Measurements from ENCODE around the gene CPVL. TPM values are rescaled to one million over a fixed set of nuclear protein-coding genes. Genes with fewer than 3 reads are reported as not detected.

The CPVL gene
- total RNA-seq, 1 experiment from 2014 or later: 10.3 TPM

GRCh38 chr7:29162577-29162976, 16.2 kb upstream of the CPVL start:
- intact Hi-C loops (cut with micrococcal nuclease): no loop called here

GRCh38 chr7:29161231-29161630, 14.9 kb upstream of the CPVL start:
- Histone ChIP-seq H3K4me3 (replicated peaks in 1 of 2; ENCODE audit: low read depth in 1 of 2, low read length in 2 of 2) (no peak overlapping the region), H3K4me2 (ENCODE audit: low read length) (no peak overlapping the region), H3K27ac (ENCODE audit: low read depth, low read length) (no peak overlapping the region), H3K36me3 (ENCODE audit: control insufficient read depth in 1 of 2, insufficient read depth in 2 of 2, low read length in 2 of 2) (no peaks in the 10 kb centered on the region), H2AFZ (ENCODE audit: low read depth, low read length, poor library complexity, severe bottlenecking) (no peak overlapping the region), H4K20me1 (ENCODE audit: insufficient read depth) (no peaks in the 10 kb centered on the region), H3K4me1 (ENCODE audit: control insufficient read depth in 1 of 2, insufficient read depth in 2 of 2, low read length in 2 of 2) (no peaks in the 10 kb centered on the region), H3K79me2 (ENCODE audit: insufficient read depth, low read length) (no peaks in the 10 kb centered on the region), H3K27me3 (ENCODE audit: insufficient read depth, low read length) (no peaks in the 10 kb centered on the region), H3K9me2 (ENCODE audit: insufficient read depth) (no peaks in the 10 kb centered on the region), H3K9ac (ENCODE audit: low read length) (no peak overlapping the region), H3K9me3 (ENCODE audit: control insufficient read depth in 1 of 2, insufficient read depth in 1 of 2, low read depth in 1 of 2, low read length in 2 of 2) (no peaks in the 10 kb centered on the region)
- POLR2A ChIA-PET: no interaction called here
- ATAC-seq (no peak), DNase-seq (ENCODE audit: low read depth, low spot score) (no peak)
- CTCF ChIA-PET: no interaction called here
- RAD21 ChIA-PET (ENCODE audit: low non-redundant PET in 1 of 2, low total read pairs in 2 of 2, uncharacterized antibody in 2 of 2, unreplicated experiment in 2 of 2): no interaction called here
- intact Hi-C loops (cut with micrococcal nuclease): no loop called here
- BruUV-seq (replicated peaks): no TSS peak
- TF ChIP-seq CBX3 (IDR thresholded peaks at IDR 0.05; ENCODE audit: low read depth) (no peak), POLR2A (IDR thresholded peaks at IDR 0.05; ENCODE audit: borderline replicate concordance, extremely low read depth, insufficient read depth, insufficient read length) (no peak), ELF1 (IDR thresholded peaks at IDR 0.05; ENCODE audit: borderline replicate concordance, low read depth) (no peak), POLR2AphosphoS5 (IDR thresholded peaks at IDR 0.05; ENCODE audit: low read depth, low read length) (no peak), EZH2phosphoT487 (IDR thresholded peaks at IDR 0.05; ENCODE audit: borderline replicate concordance) (no peak), SRF (IDR thresholded peaks at IDR 0.05; ENCODE audit: low read depth) (no peak), FOSL1 (IDR thresholded peaks at IDR 0.05; ENCODE audit: low read depth) (no peak), ZNF274 (IDR thresholded peaks at IDR 0.05; ENCODE audit: low read depth, low read length) (no peak), TCF7L2 (IDR thresholded peaks at IDR 0.05; ENCODE audit: borderline replicate concordance, extremely low read depth, insufficient read depth, insufficient read length) (no peak), CEBPB (IDR thresholded peaks at IDR 0.05; ENCODE audit: low read depth) (no peak), JUND (IDR thresholded peaks at IDR 0.05) (no peak), CTCF (IDR thresholded peaks at IDR 0.05 in 2 of 3, conservative IDR thresholded peaks at IDR 0.05 in 1 of 3; ENCODE audit: borderline replicate concordance in 1 of 3, insufficient read depth in 1 of 3, low read depth in 2 of 3, low read length in 2 of 3) (no peak), EZH2 (IDR thresholded peaks at IDR 0.05) (no peak), SIN3A (IDR thresholded peaks at IDR 0.05; ENCODE audit: low read depth) (no peak), ATF3 (IDR thresholded peaks at IDR 0.05) (no peak), YY1 (IDR thresholded peaks at IDR 0.05; ENCODE audit: extremely low read depth, insufficient replicate concordance, low read depth, low read length) (no peak)

More at GRCh38 chr7:29162577-29162976, 16.2 kb upstream of the CPVL start:
- ATAC-seq (no peak), DNase-seq (ENCODE audit: low read depth, low spot score) (no peak)
- H3K9me3 ChIP-seq (ENCODE audit: control insufficient read depth in 1 of 2, insufficient read depth in 1 of 2, low read depth in 1 of 2, low read length in 2 of 2): no peaks in the 10 kb centered on the region
- H3K4me2 ChIP-seq (ENCODE audit: low read length): no peak overlapping the region
- no peak overlapping the region for H3K4me3 ChIP-seq (replicated peaks in 1 of 2; ENCODE audit: low read depth in 1 of 2, low read length in 2 of 2)
- POLR2A ChIA-PET: no interaction called here
- no peaks in the 10 kb centered on the region for H4K20me1 ChIP-seq (ENCODE audit: insufficient read depth)
- H3K79me2 ChIP-seq (ENCODE audit: insufficient read depth, low read length): no peaks in the 10 kb centered on the region
- no peaks in the 10 kb centered on the region for H3K36me3 ChIP-seq (ENCODE audit: control insufficient read depth in 1 of 2, insufficient read depth in 2 of 2, low read length in 2 of 2)
- H3K4me1 ChIP-seq (ENCODE audit: control insufficient read depth in 1 of 2, insufficient read depth in 2 of 2, low read length in 2 of 2): no peaks in the 10 kb centered on the region
- no peak overlapping the region for H3K27ac ChIP-seq (ENCODE audit: low read depth, low read length)
- H3K27me3 ChIP-seq (ENCODE audit: insufficient read depth, low read length): no peaks in the 10 kb centered on the region
- CTCF ChIA-PET: no interaction called here
- BruUV-seq (replicated peaks): no TSS peak
- no peaks in the 10 kb centered on the region for H3K9me2 ChIP-seq (ENCODE audit: insufficient read depth)
- H3K9ac ChIP-seq (ENCODE audit: low read length): no peak overlapping the region
- TF ChIP-seq FOSL1 (IDR thresholded peaks at IDR 0.05; ENCODE audit: low read depth) (no peak), ZFX (IDR thresholded peaks at IDR 0.05) (no peak), SP1 (IDR thresholded peaks at IDR 0.05; ENCODE audit: low read depth) (no peak)
- RAD21 ChIA-PET (ENCODE audit: low non-redundant PET in 1 of 2, low total read pairs in 2 of 2, uncharacterized antibody in 2 of 2, unreplicated experiment in 2 of 2): no interaction called here
- no peak overlapping the region for H2AFZ ChIP-seq (ENCODE audit: low read depth, low read length, poor library complexity, severe bottlenecking)
